ENCODE results near the gene GALT. TPM values are rescaled to one million over a fixed set of nuclear protein-coding genes. Genes with fewer than 3 reads are reported as not detected.
A peak's percentile ranks its signal among the peaks of the same experiment; 100 is the strongest.

The GALT gene
- polyA plus RNA-seq, 1 donor = 71.8 TPM

DNA sequence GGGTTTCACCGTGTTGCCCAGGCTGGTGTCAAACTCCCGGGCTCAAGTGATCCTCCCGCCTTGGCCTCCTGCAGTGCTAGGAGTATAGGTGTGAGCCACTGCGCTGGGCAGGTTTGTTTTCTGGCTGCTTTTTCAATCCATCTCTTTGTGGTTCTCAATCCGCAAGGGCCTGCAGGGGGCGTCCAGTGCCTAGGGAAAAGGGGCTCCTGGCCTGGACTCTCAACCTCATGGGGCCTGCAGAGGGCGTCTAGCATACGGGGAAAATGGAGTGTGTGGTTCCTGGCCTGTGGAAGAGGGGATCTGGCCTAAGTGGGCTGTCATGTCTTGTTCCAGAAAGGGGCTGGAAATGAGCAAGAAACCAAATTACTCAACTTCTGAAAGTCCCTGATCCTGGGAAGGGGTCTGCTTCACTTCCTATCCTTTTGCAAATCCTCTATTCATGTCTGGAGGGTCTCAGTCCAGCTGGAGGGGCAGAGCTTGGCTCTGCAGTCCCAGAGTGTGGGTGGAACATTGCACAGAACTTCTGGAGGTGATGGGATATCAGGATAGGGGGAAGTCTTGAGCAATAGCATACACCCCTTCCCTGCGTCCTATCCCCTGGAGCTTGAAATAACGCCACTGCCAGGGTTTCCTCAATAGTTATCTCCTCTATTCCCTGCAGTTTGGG, 28.7 kb downstream of the GALT start:
- DNase-seq = peak; percentile 67

DNA sequence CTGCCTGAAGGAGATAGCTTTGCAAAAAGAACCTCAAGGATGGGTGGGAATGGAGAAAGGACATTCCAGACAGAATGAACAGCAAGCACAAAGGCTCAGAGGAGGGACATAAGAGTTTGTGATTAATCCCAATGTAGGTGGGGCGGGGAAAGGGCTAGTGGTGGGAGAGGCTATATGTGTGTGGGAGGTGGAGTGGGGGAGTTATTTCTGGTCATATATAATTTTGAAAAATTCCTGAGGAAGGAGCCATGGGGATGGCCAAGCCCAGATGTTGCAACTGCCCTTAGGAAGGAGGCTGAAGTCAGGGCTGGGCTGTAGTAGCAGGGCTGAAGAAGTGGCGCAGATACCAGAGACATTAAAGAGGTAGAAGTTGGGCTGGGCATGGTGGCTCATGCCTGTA, 29.4 kb downstream of the GALT start:
- DNase-seq = no peak

DNA sequence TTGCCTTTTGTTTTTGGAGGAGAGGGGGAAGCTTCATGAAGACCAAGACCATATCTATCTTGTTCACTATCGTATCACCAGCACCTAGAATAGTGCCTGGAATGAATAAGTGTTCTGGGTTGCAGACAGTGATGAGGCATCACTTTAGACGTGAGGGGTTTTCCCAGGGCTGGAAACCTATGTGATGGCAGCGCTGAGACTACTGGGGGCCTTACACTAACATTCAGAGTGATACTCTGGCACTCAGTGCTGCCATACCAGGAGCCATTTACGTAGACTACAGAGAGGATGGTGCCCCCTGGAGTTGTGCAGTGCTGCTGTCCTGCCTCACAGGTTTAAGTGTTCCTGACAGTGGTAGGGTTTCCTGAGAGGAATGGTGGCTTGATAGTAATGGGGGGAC, 37.7 kb downstream of the GALT start:
- no peak for DNase-seq

DNA sequence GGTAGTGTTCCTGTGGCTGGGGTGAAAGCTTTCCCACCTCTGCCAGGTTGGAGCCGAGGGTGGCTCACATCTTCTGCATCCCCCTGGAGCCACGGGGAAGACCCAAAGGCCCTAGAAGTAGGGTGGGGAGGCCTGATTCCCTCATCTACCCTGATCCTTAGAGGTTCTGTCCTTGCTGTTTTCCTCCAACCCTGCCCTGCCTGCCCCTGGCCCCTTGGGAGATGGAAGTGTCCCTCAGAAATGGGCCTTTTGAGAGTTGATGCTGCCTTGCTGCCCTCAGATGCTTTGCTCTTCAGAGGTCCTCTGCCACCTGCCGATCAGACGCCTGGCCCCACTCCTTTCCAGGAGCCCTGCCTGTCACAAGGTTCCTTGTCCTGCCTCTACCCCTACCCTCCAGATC, 38.3 kb downstream of the GALT start:
- no peak for DNase-seq

DNA sequence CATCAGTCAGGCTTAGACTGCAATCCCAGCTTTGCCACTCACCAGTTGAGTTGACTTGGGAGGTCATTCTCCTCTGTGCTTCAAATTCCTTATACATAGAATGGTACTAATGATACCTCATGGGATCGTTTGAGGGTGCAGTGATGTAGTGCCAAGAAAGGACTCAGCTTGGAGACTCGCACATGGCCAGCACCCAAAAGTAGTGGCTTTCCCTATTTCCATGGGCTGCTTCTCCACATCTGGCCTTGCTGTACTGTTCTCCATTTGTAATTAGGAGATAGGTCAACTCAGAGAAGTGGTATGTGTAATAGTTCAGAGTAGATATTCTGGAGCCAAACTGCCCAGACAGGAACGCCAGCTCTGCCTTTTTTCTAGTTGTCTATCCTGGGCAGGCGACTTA, 39.1 kb downstream of the GALT start:
- DNase-seq = no peak

DNA sequence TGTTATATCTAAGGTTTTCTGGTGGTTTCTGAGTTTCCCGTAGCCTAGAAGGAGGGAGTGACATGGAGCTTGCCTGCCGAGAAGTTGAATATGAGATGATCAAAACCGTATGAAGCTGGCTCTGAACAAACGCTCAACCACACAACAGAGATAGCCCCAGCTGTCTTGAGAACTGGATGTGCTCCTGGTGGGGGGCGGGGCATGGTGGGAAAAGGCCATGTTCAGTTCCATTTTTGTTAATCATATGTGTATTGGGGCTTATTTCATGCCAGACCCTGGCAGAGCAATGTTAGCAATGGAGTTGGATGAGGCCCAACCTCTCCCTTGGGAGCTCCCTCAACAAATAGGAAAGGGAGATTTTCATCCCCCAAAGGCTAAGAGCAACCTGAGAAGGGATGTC, 39.8 kb downstream of the GALT start:
- no peak for DNase-seq

DNA sequence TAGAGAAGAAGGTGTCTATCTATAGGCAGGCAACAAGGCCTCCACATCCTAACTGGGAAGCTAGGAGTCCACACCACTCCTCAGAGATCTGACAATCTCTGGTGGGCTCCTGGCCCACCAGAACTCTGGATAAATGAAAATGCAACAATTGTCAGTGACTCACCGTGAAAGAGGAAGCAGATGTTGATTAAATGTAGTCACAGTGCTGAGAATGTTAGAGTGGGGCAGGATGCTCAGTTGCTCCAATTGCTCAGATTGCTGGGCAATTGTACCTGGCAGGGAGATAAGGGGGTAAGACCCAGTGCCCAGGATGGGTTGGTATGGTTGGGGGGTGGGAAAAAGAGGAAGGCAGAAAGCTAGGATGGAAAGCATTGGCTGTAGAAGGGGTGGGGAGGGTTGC, 40.3 kb downstream of the GALT start:
- no peak for DNase-seq

DNA sequence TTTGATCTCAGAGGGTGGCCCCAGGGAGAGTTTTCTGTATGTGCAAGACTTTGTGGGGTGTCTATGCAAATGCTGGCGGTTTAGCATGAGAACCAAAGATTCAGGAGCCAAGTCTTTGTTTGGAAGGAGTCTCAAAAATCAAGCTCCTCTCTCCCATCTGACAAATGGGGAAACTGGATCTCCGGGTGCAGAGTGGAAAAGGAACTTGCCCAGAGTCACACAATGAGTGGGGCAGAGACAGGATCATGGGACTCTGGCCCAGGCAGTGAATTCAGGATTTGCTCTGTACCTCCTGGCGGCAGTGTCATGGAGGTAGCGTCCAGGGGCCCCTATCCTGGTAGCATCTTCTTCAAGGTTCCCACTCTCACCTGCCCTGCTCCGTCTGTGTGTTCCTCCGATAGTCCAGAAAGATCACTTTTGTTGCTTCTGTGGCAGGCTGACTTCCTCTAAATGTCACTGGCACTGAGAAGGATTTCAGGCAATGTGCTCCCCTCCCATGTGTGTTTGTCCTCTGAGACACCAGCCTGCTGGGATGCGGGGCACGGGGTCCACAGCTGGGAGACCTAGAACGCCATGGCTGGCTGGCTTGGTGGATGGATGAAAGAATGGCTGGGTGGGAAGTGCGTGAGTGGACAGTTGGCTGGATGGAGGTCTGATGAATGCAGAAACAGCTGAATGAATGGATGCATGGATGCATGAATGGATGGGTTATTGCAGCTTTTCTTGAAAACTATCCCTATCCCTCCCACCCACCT, 41.0 kb downstream of the GALT start:
- no peak for DNase-seq

DNA sequence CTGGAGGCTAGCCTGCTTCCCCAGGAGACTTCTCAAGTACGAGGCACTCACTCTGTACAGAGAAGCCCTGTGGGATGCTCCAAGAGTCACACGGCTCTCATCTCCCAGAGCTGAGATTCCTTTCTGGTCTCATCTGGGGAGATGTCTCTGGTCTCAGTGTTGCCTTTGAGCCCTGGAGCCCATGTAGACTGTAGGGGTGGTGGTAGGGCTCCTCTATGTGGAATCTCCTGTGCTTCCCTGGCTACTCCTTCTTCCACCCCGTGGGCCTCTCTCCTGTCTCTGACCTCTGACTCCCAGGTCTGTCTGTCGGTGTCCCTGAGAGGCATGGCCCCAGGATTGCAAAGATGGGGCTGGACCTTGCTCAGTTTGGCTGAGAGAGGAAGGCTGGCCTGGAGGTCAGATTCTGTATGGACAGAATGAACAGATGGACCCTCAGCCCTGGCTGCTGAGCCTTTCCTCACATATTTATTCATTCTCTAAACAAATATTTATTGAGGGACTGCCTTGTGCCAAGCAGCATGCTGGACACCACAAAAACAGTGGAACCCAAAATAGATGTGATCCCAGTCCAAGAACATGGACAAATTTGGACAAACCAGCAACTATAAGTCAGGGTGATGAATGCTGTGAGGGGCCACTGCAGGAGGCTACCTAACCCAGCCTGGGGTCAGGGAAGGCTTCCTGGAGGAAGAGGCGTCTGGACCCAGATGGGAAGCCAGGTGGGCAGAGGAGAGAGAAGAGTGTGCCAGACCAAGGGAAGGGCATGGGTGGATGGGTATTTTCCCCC, 42.0 kb downstream of the GALT start:
- no peak for DNase-seq

DNA sequence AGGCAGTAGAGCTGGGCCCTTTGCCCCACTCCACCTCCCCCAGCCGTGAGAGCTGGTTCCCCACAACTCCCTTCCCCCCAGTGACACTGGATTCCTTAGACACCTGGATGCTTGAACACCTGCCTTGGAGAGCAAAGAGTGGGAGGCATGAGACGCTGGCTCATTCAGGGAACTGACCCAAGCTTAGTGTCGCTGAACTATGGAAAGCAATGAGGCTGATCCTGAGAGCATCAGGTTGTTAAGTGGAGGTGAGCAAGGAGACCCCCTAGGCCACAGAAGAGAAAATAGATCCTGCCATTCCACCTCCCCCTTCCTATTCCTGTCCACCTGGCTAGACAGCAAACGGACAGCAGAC, 42.6 kb downstream of the GALT start:
- no peak for DNase-seq

DNA sequence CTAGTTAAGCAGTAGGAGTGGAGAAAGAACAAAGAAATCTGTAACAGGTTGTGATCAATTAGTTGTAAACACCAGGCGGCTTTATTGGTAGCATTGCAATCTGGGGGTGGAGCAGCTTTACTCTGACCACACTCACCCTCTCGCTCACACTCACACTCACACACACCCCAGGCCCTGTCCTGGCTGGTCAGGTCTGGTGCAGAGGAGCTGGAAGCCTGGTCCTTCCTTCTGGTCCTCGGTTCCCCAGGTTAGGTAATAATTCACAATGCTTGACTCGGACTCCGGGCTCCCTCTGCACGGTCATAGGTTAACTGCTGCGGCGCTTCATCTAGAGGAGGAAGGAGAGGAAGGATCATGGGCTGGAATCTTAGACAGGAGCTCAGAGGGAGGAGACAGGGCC, 43.0 kb downstream of the GALT start:
- DNase-seq = no peak

DNA sequence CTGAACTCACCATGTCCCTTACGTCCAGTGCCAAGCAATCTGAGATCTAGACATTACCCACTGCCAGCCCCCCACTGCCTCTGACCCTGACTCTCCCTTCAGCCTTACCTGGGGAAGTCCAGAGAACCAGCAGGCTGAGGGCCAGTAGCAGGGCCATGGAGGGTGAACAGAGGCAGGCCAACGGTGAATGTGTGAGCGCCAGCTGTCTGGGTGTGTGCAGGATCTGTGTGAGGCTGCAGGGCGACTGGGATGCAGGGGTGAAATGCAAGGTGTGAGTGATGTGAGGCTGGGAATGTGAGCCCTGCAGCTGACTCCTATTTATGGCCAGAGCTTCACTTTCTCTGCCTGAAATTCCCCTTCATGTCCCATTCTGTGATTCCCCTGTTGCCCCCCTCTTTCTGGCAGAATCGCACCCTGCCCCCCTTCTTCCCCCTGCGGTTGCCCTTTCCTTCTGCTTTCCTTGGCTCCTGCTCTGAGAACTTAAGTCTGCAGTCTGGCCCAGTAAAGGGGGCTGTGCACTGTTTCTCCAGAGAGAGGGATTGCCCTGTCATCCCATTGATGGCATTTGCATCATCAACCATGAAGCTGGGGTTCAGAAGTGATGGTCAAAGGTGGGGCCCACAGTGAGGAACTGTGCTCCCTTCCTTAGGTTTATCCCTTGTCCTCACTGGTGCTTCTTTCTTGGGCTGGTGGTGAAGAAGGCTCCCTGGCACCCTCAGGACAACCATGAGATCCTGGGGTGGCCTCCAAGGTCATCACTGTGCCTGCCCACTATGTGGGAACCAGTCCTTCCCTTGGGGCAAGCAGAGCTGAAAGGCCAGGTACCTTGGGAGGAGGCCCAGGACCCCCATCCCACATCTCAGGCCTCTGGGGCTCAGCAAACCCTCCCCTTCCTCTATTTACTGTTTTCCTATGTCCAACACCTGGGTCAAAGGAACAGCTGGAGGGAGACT, 44.8 kb downstream of the GALT start, which contains the start of gene CCL19:
Gene CCL19, minus strand, starts transcription at position 294 of the 953 bp plus-strand sequence. Its CDS starts 137 bp downstream, at position 157.
- no peak for DNase-seq

DNA sequence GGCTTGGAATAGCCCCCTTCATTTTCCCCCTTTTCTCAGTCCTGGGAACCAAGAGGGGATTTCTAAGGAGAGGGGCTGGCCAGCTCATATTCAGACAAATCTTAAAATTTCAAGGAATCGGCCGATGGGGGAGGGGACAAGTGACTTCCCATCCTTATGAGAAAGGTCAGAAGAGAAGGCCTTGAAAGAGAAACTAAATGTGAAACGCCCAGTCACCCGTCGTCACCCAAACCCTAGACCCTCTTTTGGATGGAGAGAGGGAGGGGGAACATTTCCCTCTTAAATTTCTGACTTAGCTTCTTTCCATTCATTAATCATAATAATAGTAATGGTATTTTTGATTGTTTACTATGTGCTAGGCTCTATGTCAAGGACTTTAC, 45.5 kb downstream of the GALT start:
- no peak for DNase-seq

DNA sequence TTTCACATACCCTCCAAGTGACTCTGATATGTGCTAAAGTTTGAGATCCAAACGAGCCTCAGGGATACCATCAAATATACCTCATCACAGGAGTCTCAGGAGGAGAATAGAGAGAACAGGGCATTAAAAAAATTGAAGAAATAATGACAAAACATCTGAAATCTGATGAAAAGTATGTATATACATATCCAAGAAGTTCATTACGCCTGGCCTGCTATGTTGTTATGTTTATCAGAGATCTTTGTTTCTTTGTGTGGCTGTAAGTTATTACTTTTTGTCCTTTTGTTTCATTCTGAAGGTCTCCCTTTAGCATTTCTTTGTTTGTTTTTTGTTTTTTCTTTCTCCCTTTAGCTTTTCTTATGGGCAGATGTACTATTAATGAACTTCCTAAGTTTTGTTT, 47.1 kb downstream of the GALT start:
- DNase-seq = no peak

DNA sequence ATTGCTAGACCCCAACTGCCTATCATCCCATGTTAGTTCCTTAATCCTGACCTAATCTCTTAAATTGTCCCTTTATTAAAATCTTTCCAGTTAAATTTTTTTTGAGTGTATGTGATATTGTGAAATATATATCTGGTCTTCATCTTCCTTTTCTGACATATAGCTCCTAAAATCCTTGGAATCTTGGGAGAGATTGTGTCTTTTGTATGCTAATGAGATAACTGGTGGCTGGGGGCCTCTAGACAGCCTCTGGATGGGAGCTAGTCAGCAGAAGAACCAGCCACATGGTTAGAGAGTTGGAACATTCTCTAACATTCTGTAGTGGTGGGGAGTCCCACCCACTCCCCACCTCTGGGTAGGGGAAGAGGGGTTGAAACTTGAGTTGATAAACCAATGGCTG, 48.3 kb downstream of the GALT start:
- no peak for DNase-seq

Other genes with a start within 250 kb of the GALT start
- 13.0 TPM for gene FAM219A, start 188.1 kb upstream of the GALT start, polyA plus RNA-seq (ENCODE audit: insufficient read length)
- gene DNAI1, start 187.9 kb upstream of the GALT start, polyA plus RNA-seq (ENCODE audit: insufficient read length) = 3.0 TPM
- gene ENHO, start 123.7 kb upstream of the GALT start, polyA plus RNA-seq (ENCODE audit: insufficient read length) = 1.4 TPM
- 34.6 TPM for gene CNTFR, start 57.0 kb upstream of the GALT start, polyA plus RNA-seq (ENCODE audit: insufficient read length)
- 22.5 TPM for gene RPP25L, start 34.6 kb upstream of the GALT start, polyA plus RNA-seq (ENCODE audit: insufficient read length)
- gene DCTN3, start 26.2 kb upstream of the GALT start, polyA plus RNA-seq (ENCODE audit: insufficient read length) = 96.9 TPM
- 0.20 TPM for gene ARID3C, start 17.6 kb upstream of the GALT start, polyA plus RNA-seq (ENCODE audit: insufficient read length)
- 43.9 TPM for gene SIGMAR1, start 8.9 kb upstream of the GALT start, polyA plus RNA-seq (ENCODE audit: insufficient read length)
- 66.8 TPM for gene IL11RA, start 5.5 kb downstream of the GALT start, polyA plus RNA-seq (ENCODE audit: insufficient read length)
- 1.1 TPM for gene CCL27, start 16.0 kb downstream of the GALT start, polyA plus RNA-seq (ENCODE audit: insufficient read length)
- not detected for gene CCL19, start 44.6 kb downstream of the GALT start, polyA plus RNA-seq (ENCODE audit: insufficient read length)
- 18.3 TPM for gene CCL21, start 63.5 kb downstream of the GALT start, polyA plus RNA-seq (ENCODE audit: insufficient read length)